GM21423 (cell line): Measurements from ENCODE around the gene USF2.
A peak's percentile ranks its signal among the peaks of the same experiment; 100 is the strongest.
"Not testable (repeated sequence)": the region's sequence is repeated elsewhere in the genome, so short reads cannot be mapped to it uniquely, and the experiment has no call there.

Experiments used
- ATAC-seq: cut with Tn5 transposase; IDR thresholded peaks from one replicate; pipeline ENCODE4 v1.9.1; 2021; ENCODE audit warnings: mild to moderate bottlenecking, moderate library complexity; ENCODE audit not compliant: unreplicated experiment

Gene USF2

GRCh38 chr19:35268536-35269437 is at the start of gene USF2:
TSS of gene USF2 (plus strand) at chr19:35268962. CDS start at chr19:35269102, 140 bp downstream.
- ATAC-seq = peak; percentile 25

- ATAC-seq = no peak
Observed at GRCh38 chr19:35219008-35219407, 49.8 kb upstream of the USF2 start.

- ATAC-seq = no peak
Observed at GRCh38 chr19:35220315-35220921, 48.3 kb upstream of the USF2 start.

- not testable (repeated sequence) for ATAC-seq
Observed at GRCh38 chr19:35220973-35221590, 47.7 kb upstream of the USF2 start.

- no peak for ATAC-seq
Observed at GRCh38 chr19:35222373-35223015, 46.3 kb upstream of the USF2 start.

GRCh38 chr19:35223084-35223790 is 45.5 kb upstream of the USF2 start:
- no peak for ATAC-seq

- no peak for ATAC-seq
Observed at GRCh38 chr19:35223862-35224505, 44.8 kb upstream of the USF2 start.

GRCh38 chr19:35224681-35225571 is 43.8 kb upstream of the USF2 start:
- ATAC-seq = no peak

GRCh38 chr19:35225951-35226350 is 42.8 kb upstream of the USF2 start:
- no peak for ATAC-seq

GRCh38 chr19:35226748-35227147 is 42.0 kb upstream of the USF2 start:
- ATAC-seq = no peak

- ATAC-seq = no peak
Observed at GRCh38 chr19:35228177-35228930, 40.4 kb upstream of the USF2 start, which contains the start of gene FAM187B. TSS of gene FAM187B (minus strand) at chr19:35228739. CDS start at chr19:35228680, 59 bp downstream.

GRCh38 chr19:35229601-35230000 is 39.2 kb upstream of the USF2 start:
- no peak for ATAC-seq

GRCh38 chr19:35231956-35232645 is 36.7 kb upstream of the USF2 start:
- no peak for ATAC-seq

- ATAC-seq = no peak
Observed at GRCh38 chr19:35232912-35233311, 35.9 kb upstream of the USF2 start.

- ATAC-seq = no peak
Observed at GRCh38 chr19:35236638-35237400, 31.9 kb upstream of the USF2 start.

- ATAC-seq = not testable (repeated sequence)
Observed at GRCh38 chr19:35239597-35239996, 29.2 kb upstream of the USF2 start.

- ATAC-seq = no peak
Observed at GRCh38 chr19:35240327-35240726, 28.4 kb upstream of the USF2 start.
